HG03280 (cell line): Measurements from ENCODE around the gene SLC12A8.
A peak's percentile ranks its signal among the peaks of the same experiment; 100 is the strongest.

Source experiments
- ATAC-seq: cut with Tn5 transposase; IDR thresholded peaks from one replicate; pipeline ENCODE4 v1.9.1; 2021; ENCODE audit warnings: mild to moderate bottlenecking, moderate library complexity; ENCODE audit not compliant: unreplicated experiment

Gene SLC12A8

GRCh38 chr3:125055913-125056745 lies 156.4 kb downstream of the SLC12A8 start, which contains the start of gene HEG1:
Gene HEG1 (minus strand): TSS chr3:125055997. CDS start chr3:125055890, 107 bp downstream.
- ATAC-seq, result peak; percentile 61

DNA sequence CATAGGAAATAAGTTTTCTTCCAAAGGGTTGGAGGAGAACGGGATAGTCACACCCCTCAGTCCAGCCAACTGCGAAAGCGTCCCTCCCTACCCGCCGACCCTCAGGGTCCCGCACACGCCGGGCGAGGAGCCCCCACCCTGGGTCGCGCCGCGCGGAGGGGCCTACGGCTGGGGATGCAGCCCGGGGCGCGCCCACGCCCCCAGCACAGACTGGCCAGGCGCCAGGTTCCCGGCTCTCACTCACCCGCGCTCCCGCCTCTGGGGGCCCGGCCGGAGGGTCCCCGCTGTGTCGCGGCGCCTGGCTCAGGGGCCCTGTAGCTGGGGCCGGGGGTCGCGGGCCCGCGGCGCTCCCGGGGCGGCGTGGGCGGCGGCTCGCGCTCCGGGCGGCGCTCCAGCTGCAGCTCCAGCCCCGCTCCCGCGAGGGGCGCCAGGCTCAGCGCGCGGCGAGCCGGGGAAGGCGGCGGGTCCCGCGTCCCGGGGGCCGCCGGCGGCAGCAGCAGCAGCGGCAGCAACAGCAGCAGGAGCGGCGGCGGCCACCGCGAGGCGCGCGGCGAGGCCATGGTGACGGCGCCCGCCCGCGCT lies 157.1 kb downstream of the SLC12A8 start:
- peak; percentile 28 for ATAC-seq

DNA sequence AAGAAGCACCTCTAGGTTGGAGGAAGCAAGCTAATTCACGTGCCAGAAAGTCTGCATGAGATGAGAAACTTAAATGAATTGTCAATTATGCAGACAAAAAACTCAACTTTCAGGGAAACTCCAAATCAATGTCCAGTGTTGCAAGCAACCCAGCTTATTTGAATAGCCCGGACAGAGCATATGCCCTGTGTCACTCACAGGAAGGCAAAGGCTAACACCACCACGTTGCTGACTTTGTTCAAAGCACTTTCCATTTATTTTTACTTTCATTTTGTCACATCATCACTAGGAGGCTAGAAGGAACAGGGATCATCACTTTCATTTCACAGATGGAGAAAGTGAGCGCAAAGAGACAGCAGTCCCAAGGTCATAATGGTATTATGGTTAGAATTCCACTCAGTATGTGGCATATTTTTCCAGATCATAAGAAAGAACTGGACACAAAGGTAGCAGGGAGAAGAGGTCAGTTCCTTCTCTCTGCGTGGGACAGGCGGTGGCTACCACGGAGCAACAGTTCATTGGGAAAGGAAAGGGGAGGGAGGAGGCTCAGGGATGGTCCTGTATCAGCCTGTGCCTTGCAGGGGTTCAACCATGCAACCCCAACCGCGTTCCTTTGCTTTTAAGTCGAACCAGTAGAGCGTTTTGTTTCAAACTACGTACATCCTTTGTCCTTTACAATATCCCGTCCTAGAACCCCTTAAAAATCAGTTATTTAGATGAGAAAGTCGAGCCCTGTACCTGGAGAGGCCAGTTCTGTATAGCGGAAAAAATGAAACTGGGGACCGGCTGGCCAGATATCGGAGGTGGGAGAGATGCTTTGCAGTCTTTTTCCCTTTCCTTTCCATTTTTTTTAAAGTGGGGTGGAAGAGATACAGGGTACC lies 157.9 kb downstream of the SLC12A8 start:
- ATAC-seq, result peak; percentile 34

DNA sequence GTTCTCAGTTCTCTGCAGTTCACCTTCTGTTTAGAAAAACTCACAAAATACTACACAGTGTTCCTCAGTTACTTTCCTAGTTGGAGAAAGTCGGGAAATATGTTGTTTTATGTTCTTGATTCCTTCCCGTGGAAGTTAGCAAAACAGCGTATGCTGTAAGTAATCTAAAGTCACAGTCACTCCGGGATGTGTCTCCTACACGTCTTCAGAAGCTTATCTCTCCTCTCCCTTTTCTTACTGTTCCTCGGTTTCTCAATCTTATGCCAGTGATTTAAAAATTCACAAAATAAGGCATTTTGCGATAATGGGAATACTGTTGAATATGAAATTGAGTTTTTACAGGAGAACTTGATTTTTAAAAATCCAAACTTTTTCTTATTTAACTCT lies 158.5 kb downstream of the SLC12A8 start:
- ATAC-seq, result no peak

DNA sequence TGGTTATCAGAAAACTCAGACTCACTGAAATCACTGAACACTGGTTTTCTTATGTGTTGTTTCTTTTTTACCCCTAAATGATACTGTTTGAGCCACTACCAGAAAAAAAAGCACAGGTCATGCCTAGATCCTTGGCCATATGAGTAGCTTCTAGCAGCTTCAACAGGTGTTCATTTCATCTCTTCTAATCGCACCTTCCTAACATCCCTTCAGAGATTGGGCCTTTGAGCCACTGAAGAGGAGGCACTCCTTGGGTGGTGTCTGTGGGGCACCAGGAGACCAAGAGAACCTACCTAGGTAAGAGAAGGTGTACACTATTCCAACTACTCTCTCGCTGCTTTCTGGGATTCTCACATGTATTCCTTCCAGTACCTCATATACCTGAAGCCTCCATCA lies 159.2 kb downstream of the SLC12A8 start:
- ATAC-seq, result no peak

- no peak for ATAC-seq
Observed at GRCh38 chr3:125052624-125053303, 159.8 kb downstream of the SLC12A8 start.

DNA sequence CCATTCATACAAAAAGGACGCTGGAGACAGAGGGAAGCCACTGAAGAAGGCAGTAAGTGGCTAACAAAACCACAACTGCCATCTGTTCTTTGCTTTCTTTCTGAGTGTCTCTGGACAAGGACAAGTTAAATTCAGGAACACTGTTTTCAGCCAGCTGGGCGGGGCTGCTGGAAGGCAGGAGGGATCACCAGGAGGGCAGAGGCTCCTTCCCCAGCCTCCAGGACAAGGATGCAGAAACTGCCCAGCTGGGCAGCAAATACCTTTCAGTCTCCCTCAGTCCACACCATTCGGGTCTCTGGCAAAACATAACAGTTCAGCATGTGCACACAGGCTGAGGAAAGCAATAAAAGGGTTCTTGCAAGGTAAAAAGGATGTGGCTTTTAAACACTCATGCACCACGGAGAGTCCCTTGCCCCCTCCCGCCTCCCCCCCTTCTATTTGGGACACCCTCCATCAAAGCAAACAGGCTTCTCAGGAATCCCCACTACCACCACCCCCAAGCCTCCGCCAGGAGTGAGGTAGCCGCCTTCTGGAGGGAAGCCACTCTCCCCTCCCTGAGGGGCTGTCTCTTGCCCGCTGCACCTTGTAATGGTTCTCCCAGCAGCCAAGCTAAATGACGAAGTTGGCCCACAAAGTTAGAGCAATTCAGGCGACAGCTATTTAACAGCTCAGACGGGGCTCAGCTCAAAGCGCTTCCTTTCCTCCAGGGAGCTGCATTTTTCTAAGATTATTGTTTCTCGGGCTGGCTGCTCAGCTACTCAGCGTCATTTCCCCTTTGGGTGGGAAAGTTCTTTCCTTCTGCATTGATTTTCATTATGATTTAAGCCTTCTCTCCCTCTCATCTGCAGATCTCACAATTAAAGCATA lies 160.6 kb downstream of the SLC12A8 start:
- ATAC-seq, result no peak

DNA sequence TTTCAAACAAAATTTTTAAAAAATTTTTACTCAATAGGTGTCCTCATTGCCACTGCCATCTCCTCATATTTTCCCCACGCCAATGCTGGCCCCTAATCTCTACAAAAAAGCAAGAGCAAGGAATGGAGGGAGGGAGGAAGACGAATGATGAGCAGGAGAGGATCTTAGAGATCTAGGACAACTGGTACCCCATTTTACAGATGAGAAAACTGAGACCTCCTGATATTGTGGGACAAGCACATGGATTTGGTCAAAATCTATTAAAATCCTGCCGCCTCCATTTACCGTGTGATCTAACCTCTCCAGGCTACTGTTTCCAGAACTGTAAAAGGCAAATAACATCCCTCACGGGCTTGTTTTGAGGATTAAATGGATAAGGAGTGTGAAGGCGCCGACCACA lies 161.3 kb downstream of the SLC12A8 start:
- ATAC-seq, result no peak

GRCh38 chr3:125050488-125051090 lies 162.0 kb downstream of the SLC12A8 start:
- ATAC-seq, result no peak

DNA sequence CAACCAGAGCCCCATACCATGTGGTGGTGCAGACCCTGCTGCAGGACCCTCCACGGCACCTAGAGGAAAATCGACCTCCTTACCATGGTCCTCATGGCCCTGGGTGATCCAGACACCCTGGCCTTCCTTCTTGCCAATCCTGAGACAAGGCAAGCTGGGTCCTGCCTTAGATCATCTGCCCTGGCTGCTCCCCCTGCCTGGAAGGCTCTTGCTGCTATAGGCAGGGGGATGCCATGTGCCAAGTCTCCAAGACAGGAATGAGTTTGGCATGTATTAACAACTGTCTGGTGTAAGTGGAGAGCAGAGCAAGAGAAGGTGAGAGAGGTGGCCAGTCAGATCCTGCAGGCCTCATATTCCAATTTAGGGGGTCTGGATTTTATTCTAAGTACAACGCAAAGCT lies 164.3 kb downstream of the SLC12A8 start:
- ATAC-seq, result no peak

GRCh38 chr3:125045965-125046364 lies 166.6 kb downstream of the SLC12A8 start:
- no peak for ATAC-seq

DNA sequence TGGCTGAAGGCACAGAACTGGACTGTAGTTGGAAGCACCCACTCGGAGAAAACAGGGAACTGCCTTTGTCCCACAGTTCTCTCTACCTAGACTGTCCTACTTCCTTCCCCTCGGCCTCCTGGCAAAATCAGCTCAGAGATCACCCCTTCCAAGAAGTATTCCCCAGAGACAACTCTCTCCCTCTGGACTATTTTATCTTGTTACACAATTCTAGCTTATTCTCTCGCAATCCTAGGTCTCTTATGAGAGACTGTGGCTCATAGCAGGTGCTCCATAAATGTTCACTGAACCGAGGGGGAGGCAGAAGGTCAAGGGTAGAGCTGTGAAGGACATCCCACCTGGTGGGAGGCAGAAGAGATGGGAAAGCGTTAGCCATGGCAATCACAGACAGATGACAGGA lies 167.4 kb downstream of the SLC12A8 start:
- ATAC-seq, result no peak

- no peak for ATAC-seq
Observed at GRCh38 chr3:125043599-125044151, 168.9 kb downstream of the SLC12A8 start.

DNA sequence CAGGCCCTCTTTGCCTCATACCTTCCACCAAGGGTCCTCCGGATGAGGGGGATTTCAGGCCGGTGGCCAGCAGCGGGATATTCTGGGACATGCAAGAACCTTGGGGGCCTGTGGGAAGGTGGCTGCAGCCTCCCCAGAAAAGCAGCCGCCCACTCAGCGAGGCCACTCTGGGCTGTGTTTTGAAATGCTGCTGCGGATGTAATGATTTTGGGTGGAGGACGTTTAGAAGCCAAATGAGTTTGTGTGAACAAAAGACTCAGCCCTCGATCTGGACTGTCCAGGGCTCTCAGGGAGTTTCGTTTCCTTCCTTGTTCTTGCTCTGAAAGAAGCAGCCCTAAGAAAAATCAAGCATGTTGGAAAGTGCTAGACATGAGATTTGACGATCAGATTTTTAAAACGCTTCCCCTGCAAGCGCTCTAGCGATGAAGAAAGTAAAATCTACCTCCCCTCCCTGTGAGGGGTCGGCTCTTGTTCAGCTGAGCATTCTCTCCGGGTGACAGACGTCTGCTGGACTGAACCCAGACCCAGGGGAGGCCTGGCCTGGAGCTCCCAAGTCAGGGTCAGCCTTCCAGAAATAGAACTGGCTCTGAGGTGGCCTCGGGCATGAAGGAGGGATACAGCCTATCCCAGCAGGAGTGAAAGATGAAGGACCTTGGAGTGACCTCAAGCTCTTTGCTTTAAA lies 169.7 kb downstream of the SLC12A8 start:
- no peak for ATAC-seq

DNA sequence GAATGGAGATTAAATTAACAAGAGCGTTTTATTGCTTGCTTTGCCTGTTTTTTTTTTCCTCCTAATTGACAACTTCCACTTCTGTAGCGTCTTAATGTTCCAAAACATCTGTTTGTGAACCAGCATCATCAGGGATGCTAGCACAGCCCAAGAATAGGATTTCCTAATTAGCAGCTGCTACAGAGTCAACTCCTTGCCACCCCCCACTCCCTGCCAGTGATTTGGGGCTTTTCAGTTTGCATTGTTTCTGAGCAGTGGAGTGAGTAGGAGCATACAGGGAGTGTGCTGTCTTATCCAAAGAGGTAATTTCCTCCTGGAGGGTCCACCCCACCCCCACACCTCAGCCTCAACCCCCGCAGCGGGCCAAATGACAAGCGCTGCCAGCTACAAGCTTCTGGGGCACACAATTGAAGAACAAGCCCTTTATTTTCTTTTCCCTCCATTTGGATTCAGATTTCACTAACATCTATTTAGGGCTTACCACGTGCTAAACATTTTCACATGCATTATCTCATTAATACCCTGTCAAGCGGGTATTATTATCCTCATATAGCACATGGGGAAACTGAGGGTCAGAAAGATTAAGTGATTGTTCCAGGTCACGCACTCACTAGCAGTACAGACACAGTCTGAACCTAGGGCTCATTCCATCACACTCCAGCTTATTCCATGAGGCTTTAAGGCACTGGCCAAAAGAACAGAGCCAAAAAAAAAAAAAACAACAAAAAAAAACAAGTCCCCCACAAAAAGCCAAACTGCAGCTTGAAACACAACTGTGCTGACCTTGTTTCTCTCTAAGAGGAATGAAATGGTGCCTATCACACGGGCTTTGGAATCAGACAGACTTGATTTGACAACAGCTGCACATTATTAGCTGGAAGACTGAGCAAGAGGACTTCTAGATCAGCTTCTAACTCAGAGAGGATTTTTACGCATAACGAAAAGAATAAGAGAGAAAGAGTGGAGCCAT lies 173.1 kb downstream of the SLC12A8 start:
- ATAC-seq, result no peak

DNA sequence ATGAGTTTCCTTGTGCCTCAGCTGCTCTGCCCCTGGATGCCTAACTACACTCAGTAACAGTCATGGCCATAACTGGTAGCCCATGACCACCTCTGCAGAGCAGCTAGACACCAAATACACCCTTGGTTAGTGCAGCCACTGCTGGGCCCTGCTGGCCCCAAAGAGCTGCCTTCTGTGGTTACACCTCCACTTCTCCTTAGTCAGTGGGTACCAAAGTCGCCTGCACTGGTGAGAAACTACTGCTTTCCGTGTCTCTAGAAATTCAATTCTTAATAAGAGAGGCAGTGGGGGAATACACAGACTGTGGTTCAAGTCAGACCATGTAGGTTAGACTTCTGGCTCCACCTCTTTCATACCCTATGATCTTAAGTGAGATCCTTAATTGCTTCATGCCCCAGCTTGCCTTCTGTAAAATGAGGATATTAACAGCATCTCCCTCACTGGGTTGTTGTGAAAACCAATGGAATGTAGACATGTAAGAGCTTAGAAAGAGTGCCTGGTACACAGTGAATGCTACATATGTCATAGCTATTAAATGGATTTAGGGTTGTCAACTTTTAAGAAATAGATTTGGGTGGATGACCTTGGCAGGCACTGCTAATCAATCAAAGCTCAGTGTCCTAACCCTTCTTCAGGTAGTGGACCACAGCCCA lies 174.9 kb downstream of the SLC12A8 start:
- no peak for ATAC-seq

- peak; percentile 58 for ATAC-seq
Observed at GRCh38 chr3:125035217-125035616, 177.3 kb downstream of the SLC12A8 start.
